HCT116 (cell line): ENCODE results near the gene ZBTB17. TPM values are rescaled to one million over a fixed set of nuclear protein-coding genes. Genes with fewer than 3 reads are reported as not detected.

ENCODE experiments used
- ATAC-seq: fragments of 200-7000 bp; cut with Tn5 transposase; 2 replicates; pipeline ENCODE4 v1.9.1; 2020; ENCODE audit warnings: mild to moderate bottlenecking, moderate library complexity
- BruUV-seq: library from RNA; stranded (reverse); fragments of 400-500 nt; replicated peaks from 2 replicates; lab custom pipeline; 2021; lab: Mats Ljungman, UMichigan
- CTCF ChIA-PET: fragments of 300-600 bp; sonication (Branson Sonifier 250); formaldehyde crosslinking; loops from one replicate; lab custom pipeline; 2021; ENCODE audit warnings: antibody characterized with exemption; lab: Charles Lee
- POLR2A ChIA-PET: fragments of 300-600, 350-600 bp; sonication (Branson Sonifier 250); formaldehyde crosslinking; loops from one replicate; lab custom pipeline; 2021; ENCODE audit warnings: antibody characterized with exemption; lab: Charles Lee
- RAD21 ChIA-PET, 2 experiments: fragments of 300-600 bp; sonication (Branson Sonifier 250); formaldehyde crosslinking; loops; one replicate each; lab custom pipeline; 2023; ENCODE audit warnings: low total read pairs in 2 of 2; ENCODE audit not compliant: uncharacterized antibody in 2 of 2, unreplicated experiment in 2 of 2, low non-redundant PET in 1 of 2; lab: Charles Lee
- DNase-seq: peaks from one replicate; pipeline ENCODE4 v3.0.0-alpha.2; 2010; ENCODE audit warnings: low read depth, low spot score
- H2AFZ ChIP-seq: fragments of 200-600 bp; shearing (Covaris generic), sonication (generic); 2 replicates; pipeline ENCODE4 v1.6.1; 2017; ENCODE audit warnings: low read depth, mixed run types, mixed read lengths, antibody characterized with exemption, low read length; ENCODE audit not compliant: poor library complexity, severe bottlenecking
- H3K27ac ChIP-seq: 2 replicates; pipeline ENCODE4 v1.5.1; 2012; ENCODE audit warnings: low read depth, low read length
- H3K27me3 ChIP-seq: fragments of 200-600 bp; sonication (generic); 2 replicates; pipeline ENCODE4 v1.6.1; 2016; ENCODE audit warnings: mixed run types, low read length, mixed read lengths; ENCODE audit not compliant: insufficient read depth
- H3K36me3 ChIP-seq, 2 experiments: fragments of 200-500 bp in 1 of 2; fragments of 200-600 bp in 1 of 2; sonication (Bioruptor generic) in 1 of 2; sonication (generic) in 1 of 2; 2 replicates each; pipeline versions ENCODE4 v1.5.1 to v1.6.1; 2014 to 2016; ENCODE audit warnings: low read length in 2 of 2, inconsistent platforms in 1 of 2, mixed read lengths in 1 of 2, mixed run types in 1 of 2; ENCODE audit not compliant: insufficient read depth in 2 of 2, control insufficient read depth in 1 of 2
- H3K4me1 ChIP-seq, 2 experiments: fragments of 200-600 bp in 1 of 2; sonication (generic) in 1 of 2; 2 replicates each; pipeline versions ENCODE4 v1.5.1 to v1.6.1; 2012 to 2017; ENCODE audit warnings: low read length in 2 of 2, inconsistent platforms in 1 of 2, mild to moderate bottlenecking in 1 of 2, mixed read lengths in 1 of 2, mixed run types in 1 of 2, moderate library complexity in 1 of 2; ENCODE audit not compliant: insufficient read depth in 2 of 2, control insufficient read depth in 1 of 2
- H3K4me2 ChIP-seq: fragments of 200-600 bp; sonication (generic); 2 replicates; pipeline ENCODE4 v1.6.1; 2017; ENCODE audit warnings: mixed run types, low read length, mixed read lengths
- H3K4me3 ChIP-seq, 2 experiments: fragments of 200-600 bp in 1 of 2; sonication (generic) in 1 of 2; replicated peaks in 1 of 2; 2 replicates each; pipeline ENCODE4 v1.5.1; 2011 to 2016; ENCODE audit warnings: low read length in 2 of 2, control low read depth in 1 of 2, low read depth in 1 of 2, mild to moderate bottlenecking in 1 of 2, mixed read lengths in 1 of 2, mixed run types in 1 of 2
- H3K79me2 ChIP-seq: fragments of 200-600 bp; sonication (generic); 2 replicates; pipeline ENCODE4 v1.6.1; 2017; ENCODE audit warnings: mild to moderate bottlenecking, mixed run types, low read length, moderate library complexity, mixed read lengths; ENCODE audit not compliant: insufficient read depth
- H3K9ac ChIP-seq: fragments of 200-600 bp; sonication (generic); 2 replicates; pipeline ENCODE4 v1.6.1; 2016; ENCODE audit warnings: low read length, mixed read lengths
- H3K9me2 ChIP-seq: fragments of 200-600 bp; sonication (generic), shearing (Covaris generic); 2 replicates; pipeline ENCODE4 v1.6.1; 2017; ENCODE audit warnings: mixed run types, mild to moderate bottlenecking, moderate library complexity; ENCODE audit not compliant: insufficient read depth
- H3K9me3 ChIP-seq, 2 experiments: fragments of 200-500 bp in 1 of 2; fragments of 200-600 bp in 1 of 2; sonication (Bioruptor generic) in 1 of 2; sonication (generic) in 1 of 2; 2 replicates each; pipeline ENCODE4 v1.6.1; 2014 to 2017; ENCODE audit warnings: low read length in 2 of 2, mixed read lengths in 2 of 2, inconsistent platforms in 1 of 2, low read depth in 1 of 2, mild to moderate bottlenecking in 1 of 2, mixed run types in 1 of 2, moderate library complexity in 1 of 2; ENCODE audit not compliant: control insufficient read depth in 1 of 2, insufficient read depth in 1 of 2
- H4K20me1 ChIP-seq: fragments of 200-600 bp; sonication (generic), shearing (Covaris generic); 2 replicates; pipeline ENCODE4 v1.6.1; 2017; ENCODE audit warnings: mixed run types, mild to moderate bottlenecking, moderate library complexity; ENCODE audit not compliant: insufficient read depth
- ELF1 ChIP-seq: IDR thresholded peaks from 2 replicates; pipeline ENCODE4 v1.6.1; 2012; ENCODE audit warnings: low read depth, borderline replicate concordance
- FOSL1 ChIP-seq: IDR thresholded peaks from 2 replicates; pipeline ENCODE4 v1.6.1; 2012; ENCODE audit warnings: low read depth
- RAD21 ChIP-seq: IDR thresholded peaks from 2 replicates; pipeline ENCODE4 v1.6.1; 2012; ENCODE audit warnings: low read depth, mild to moderate bottlenecking
- SRF ChIP-seq: IDR thresholded peaks from 2 replicates; pipeline ENCODE4 v1.6.1; 2012; ENCODE audit warnings: low read depth
- YY1 ChIP-seq: IDR thresholded peaks from 2 replicates; pipeline ENCODE4 v1.6.1; 2011; ENCODE audit warnings: low read length, low read depth, moderate library complexity, mild to moderate bottlenecking; ENCODE audit not compliant: insufficient replicate concordance; ENCODE audit errors: extremely low read depth
- intact Hi-C: fragments of 100-400 bp; cut with micrococcal nuclease; formaldehyde crosslinking; loops from 2 replicates; pipeline ENCODE4 v1.10.0; 2022
- total RNA-seq: library from RNA; stranded (reverse); gene quantifications from one replicate; pipeline ENCODE4 v1.2.1, GENCODE V29; 2021; ENCODE audit not compliant: unreplicated experiment
- TF ChIP-seq, protein P1 (sequence below): IDR thresholded peaks from 2 replicates; pipeline ENCODE4 v1.6.1; 2012
- TF ChIP-seq, protein P2 (sequence below): IDR thresholded peaks from 2 replicates; pipeline ENCODE4 v1.6.1; 2012; ENCODE audit warnings: low read depth
- TF ChIP-seq, protein P3 (sequence below), 3 experiments: fragments of 200-600 bp in 1 of 3; sonication (generic) in 1 of 3; IDR thresholded peaks in 2 of 3; conservative IDR thresholded peaks in 1 of 3; 2 replicates each; pipeline ENCODE4 v1.5.1; 2012 to 2017; ENCODE audit warnings: low read depth in 2 of 3, low read length in 2 of 3, antibody characterized with exemption in 1 of 3, borderline replicate concordance in 1 of 3, control low read depth in 1 of 3, mild to moderate bottlenecking in 1 of 3, mixed read lengths in 1 of 3, mixed run types in 1 of 3, moderate library complexity in 1 of 3; ENCODE audit not compliant: insufficient read depth in 1 of 3
- TF ChIP-seq, protein P4 (sequence below): IDR thresholded peaks from 2 replicates; pipeline ENCODE4 v1.6.1; 2011; ENCODE audit warnings: mild to moderate bottlenecking, low read length, moderate library complexity; ENCODE audit not compliant: insufficient replicate concordance; ENCODE audit errors: extremely low read depth

Gene ZBTB17
- total RNA-seq, 1 experiment from 2014 or later, result 31.6 TPM

DNA sequence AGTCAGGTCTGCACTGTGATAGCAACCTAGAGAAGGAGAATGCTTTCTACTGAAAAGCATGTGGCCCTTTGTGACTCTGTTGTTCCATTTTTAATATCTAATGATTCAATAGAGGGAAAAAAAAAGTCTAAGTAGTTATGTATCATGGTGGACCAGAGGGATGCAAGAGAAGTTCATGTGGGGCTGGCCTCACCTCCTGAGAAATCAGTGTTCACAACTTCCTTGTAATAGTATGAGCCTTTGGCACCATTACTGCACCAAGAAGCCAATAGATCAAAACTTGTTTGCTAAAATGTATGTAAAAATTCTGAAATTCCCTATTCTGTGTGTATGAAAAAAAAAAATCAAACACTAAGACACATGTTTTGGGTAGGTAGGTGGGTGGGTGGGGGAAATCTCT is 5.0 kb downstream of the ZBTB17 start (continued):
- TF ChIP-seq ELF1, result no peak
- TF ChIP-seq, protein P1, sequence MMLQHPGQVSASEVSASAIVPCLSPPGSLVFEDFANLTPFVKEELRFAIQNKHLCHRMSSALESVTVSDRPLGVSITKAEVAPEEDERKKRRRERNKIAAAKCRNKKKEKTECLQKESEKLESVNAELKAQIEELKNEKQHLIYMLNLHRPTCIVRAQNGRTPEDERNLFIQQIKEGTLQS, result no peak
- TF ChIP-seq SRF, result no peak

DNA sequence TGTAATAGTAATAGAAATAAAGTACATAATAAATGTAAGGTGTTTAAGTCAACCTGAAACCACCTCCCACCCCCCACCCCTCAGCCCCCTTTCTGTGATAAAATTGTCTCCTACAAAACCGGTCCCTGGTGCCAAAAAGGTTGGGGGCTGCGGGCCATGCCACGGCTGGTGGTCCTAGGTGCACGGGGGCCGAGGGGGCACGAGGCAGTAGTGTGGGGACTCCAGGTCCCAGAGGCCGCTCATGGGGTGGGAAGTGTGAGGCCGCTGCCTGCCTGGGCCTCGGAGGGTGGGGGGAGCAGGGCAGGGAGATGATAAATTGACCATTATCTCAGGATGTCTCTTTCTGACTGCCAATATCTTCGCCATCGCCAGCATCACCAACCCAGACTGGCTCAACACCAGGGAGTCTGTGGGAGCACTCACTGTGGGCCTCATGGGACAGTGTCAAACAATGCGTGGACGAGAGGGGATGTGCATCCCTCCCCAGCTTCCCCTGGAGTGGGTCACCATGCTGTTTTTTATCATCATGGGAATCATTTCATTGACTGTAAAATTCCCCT is 6.5 kb downstream of the ZBTB17 start:
- BruUV-seq, result no TSS peak
- H3K9me3 ChIP-seq, result peaks cover 0 to 4% of the 10 kb centered on the region in 2 experiments; a peak in 1 of 4 replicates
- H3K4me2 ChIP-seq, result no peak overlapping the region
- H3K9me2 ChIP-seq, result no peaks in the 10 kb centered on the region
- ChIA-PET RAD21 (no interaction called here), CTCF (no interaction called here), POLR2A (no interaction called here)
- H3K27ac ChIP-seq, result no peak overlapping the region
- DNase-seq (no peak), ATAC-seq (no peak)
- H2AFZ ChIP-seq, result no peak overlapping the region
- no peaks in the 10 kb centered on the region for H3K4me1 ChIP-seq
- H3K79me2 ChIP-seq, result peaks cover 51% of the 10 kb centered on the region; the same call in 1 of the 2 replicates
- no peak overlapping the region for H3K9ac ChIP-seq
- H3K4me3 ChIP-seq, result no peak overlapping the region
- peaks cover 2 to 14% of the 10 kb centered on the region in 2 experiments; a peak in 2 of 4 replicates for H3K36me3 ChIP-seq
- intact Hi-C loops, result no loop called here
- H3K27me3 ChIP-seq, result no peaks in the 10 kb centered on the region
- H4K20me1 ChIP-seq, result no peaks in the 10 kb centered on the region
- TF ChIP-seq, protein P2, sequence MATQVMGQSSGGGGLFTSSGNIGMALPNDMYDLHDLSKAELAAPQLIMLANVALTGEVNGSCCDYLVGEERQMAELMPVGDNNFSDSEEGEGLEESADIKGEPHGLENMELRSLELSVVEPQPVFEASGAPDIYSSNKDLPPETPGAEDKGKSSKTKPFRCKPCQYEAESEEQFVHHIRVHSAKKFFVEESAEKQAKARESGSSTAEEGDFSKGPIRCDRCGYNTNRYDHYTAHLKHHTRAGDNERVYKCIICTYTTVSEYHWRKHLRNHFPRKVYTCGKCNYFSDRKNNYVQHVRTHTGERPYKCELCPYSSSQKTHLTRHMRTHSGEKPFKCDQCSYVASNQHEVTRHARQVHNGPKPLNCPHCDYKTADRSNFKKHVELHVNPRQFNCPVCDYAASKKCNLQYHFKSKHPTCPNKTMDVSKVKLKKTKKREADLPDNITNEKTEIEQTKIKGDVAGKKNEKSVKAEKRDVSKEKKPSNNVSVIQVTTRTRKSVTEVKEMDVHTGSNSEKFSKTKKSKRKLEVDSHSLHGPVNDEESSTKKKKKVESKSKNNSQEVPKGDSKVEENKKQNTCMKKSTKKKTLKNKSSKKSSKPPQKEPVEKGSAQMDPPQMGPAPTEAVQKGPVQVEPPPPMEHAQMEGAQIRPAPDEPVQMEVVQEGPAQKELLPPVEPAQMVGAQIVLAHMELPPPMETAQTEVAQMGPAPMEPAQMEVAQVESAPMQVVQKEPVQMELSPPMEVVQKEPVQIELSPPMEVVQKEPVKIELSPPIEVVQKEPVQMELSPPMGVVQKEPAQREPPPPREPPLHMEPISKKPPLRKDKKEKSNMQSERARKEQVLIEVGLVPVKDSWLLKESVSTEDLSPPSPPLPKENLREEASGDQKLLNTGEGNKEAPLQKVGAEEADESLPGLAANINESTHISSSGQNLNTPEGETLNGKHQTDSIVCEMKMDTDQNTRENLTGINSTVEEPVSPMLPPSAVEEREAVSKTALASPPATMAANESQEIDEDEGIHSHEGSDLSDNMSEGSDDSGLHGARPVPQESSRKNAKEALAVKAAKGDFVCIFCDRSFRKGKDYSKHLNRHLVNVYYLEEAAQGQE, result no peak
- TF ChIP-seq YY1, result no peak
- no peak for TF ChIP-seq RAD21
- TF ChIP-seq, protein P1, result no peak
- no peak for TF ChIP-seq FOSL1
- TF ChIP-seq, protein P3, sequence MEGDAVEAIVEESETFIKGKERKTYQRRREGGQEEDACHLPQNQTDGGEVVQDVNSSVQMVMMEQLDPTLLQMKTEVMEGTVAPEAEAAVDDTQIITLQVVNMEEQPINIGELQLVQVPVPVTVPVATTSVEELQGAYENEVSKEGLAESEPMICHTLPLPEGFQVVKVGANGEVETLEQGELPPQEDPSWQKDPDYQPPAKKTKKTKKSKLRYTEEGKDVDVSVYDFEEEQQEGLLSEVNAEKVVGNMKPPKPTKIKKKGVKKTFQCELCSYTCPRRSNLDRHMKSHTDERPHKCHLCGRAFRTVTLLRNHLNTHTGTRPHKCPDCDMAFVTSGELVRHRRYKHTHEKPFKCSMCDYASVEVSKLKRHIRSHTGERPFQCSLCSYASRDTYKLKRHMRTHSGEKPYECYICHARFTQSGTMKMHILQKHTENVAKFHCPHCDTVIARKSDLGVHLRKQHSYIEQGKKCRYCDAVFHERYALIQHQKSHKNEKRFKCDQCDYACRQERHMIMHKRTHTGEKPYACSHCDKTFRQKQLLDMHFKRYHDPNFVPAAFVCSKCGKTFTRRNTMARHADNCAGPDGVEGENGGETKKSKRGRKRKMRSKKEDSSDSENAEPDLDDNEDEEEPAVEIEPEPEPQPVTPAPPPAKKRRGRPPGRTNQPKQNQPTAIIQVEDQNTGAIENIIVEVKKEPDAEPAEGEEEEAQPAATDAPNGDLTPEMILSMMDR (IDR thresholded peaks at IDR 0.05 in 2 of 3, conservative IDR thresholded peaks at IDR 0.05 in 1 of 3; ENCODE audit: borderline replicate concordance in 1 of 3, insufficient read depth in 1 of 3, low read depth in 2 of 3, low read length in 2 of 3), result no peak
- TF ChIP-seq, protein P4, sequence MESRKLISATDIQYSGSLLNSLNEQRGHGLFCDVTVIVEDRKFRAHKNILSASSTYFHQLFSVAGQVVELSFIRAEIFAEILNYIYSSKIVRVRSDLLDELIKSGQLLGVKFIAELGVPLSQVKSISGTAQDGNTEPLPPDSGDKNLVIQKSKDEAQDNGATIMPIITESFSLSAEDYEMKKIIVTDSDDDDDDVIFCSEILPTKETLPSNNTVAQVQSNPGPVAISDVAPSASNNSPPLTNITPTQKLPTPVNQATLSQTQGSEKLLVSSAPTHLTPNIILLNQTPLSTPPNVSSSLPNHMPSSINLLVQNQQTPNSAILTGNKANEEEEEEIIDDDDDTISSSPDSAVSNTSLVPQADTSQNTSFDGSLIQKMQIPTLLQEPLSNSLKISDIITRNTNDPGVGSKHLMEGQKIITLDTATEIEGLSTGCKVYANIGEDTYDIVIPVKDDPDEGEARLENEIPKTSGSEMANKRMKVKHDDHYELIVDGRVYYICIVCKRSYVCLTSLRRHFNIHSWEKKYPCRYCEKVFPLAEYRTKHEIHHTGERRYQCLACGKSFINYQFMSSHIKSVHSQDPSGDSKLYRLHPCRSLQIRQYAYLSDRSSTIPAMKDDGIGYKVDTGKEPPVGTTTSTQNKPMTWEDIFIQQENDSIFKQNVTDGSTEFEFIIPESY, result no peak
- TF ChIP-seq ELF1, result no peak
